ENCODE measurements around the gene KLF11.

DNA sequence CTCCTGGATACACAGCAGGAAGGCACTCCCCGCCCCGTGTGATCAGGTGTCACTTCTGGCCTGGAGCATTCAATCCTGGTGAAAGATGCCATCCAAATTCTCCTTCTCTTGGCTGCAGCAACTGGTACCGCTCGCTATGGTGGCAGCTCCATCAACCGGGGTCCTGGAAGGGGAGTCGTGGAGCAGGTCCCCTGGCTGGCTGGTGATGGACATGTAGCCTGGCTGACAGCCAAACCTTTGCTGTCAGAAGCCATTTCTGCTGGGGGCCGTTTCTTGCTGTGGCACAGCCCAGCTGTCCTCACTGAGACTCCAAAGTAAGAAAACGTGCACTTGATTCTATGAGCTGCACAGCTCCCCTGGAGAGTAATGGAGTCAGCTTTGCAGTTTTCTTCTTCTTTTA lies 44.0 kb downstream of the KLF11 start:
- no peak for TF ChIP-seq POLR2A (IDR thresholded peaks at IDR 0.05)
- TF ChIP-seq, protein P1, sequence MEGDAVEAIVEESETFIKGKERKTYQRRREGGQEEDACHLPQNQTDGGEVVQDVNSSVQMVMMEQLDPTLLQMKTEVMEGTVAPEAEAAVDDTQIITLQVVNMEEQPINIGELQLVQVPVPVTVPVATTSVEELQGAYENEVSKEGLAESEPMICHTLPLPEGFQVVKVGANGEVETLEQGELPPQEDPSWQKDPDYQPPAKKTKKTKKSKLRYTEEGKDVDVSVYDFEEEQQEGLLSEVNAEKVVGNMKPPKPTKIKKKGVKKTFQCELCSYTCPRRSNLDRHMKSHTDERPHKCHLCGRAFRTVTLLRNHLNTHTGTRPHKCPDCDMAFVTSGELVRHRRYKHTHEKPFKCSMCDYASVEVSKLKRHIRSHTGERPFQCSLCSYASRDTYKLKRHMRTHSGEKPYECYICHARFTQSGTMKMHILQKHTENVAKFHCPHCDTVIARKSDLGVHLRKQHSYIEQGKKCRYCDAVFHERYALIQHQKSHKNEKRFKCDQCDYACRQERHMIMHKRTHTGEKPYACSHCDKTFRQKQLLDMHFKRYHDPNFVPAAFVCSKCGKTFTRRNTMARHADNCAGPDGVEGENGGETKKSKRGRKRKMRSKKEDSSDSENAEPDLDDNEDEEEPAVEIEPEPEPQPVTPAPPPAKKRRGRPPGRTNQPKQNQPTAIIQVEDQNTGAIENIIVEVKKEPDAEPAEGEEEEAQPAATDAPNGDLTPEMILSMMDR (IDR thresholded peaks at IDR 0.05 in 8 of 11, conservative IDR thresholded peaks at IDR 0.05 in 3 of 11) = no peak
